HG03045 (cell line): Measurements from ENCODE around the gene SGIP1.

Experiments
- ATAC-seq: cut with Tn5 transposase; IDR thresholded peaks from one replicate; pipeline ENCODE4 v1.9.1; 2021; ENCODE audit warnings: mild to moderate bottlenecking, moderate library complexity; ENCODE audit not compliant: unreplicated experiment

Gene SGIP1

DNA sequence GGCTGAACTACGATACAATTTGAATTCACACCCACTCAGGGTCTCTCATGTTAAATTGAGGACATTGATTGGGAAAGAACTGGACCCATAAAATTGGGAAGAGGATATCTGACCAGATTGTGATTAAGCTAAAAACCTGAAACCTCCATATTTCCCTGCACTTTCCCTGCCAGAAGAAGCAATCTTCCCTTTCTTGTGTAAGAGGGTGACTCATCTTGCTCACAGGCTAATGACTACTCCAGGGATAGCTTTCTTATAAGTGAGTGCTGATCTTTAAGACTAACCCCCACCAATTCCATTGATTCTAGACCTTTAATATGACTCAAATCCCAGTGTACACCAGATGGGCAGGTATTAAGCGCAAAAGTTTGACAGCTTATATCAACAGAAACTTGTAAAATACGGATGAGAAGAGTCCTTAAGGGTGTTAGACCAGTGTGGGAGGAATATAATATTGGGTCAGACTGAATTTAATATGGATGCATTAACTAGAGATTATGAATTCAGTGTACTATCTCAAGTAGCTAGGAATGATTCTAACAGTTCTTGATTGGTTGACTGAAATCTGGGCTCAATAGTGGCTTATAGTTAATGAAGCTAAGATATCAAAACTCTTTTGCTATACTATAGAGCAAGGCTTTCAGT lies 12.1 kb upstream of the SGIP1 start:
- ATAC-seq: no peak

DNA sequence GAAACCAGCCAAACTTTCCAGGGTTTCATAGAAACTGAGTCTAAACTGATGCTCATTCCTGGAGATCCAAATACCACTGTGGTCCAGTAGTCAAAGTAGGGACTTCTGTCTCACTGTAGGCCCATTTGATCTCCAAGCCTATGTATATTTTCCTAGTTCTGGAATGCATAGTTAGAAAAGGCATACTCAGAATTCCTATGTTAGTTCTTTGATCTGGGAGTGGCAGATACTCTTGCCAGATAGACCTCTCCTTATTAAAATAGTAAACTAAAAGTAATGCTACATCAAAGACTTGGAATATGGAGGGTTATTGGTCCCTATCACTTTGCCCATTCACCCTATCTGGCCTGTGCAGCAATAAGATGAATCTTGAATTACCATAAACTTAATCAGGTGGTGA lies 10.4 kb upstream of the SGIP1 start:
- no peak for ATAC-seq

DNA sequence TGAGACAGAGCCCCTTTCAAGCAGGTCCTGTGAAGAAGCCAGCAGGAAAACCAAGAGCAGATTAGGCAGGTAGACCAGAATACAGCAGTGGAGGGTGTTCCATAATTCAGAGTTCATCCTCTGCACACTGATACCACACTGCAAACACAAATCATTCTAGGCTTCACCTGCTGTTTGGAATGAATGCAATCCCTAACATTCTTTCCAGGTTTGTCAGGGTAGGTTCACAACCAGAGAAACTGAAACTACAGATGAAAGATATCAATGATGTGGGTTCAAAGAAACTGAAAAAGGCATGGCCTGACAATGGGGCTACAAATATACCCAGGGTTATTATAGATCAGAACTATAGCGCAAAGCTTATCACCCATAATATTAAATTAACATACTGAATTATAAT lies 8.9 kb upstream of the SGIP1 start:
- ATAC-seq: no peak

DNA sequence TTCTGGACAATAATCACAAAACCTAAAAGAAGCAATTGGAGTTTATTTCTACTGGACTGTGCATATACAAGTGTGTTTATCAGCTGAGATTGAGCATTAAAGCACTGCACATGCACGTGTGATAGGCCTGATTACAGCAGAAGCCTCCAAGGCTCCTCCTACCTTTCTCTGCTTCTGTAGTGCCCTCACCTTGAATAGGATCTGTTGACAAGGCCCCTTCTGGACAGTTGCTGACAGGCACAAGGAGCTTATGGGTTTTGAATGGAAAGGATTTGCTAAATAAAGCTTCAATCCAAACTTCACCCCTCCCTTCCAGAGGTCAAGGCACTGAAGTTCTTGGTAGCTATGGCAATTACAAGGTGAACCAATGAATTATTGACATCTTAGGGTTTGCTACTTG lies 7.9 kb upstream of the SGIP1 start:
- no peak for ATAC-seq

DNA sequence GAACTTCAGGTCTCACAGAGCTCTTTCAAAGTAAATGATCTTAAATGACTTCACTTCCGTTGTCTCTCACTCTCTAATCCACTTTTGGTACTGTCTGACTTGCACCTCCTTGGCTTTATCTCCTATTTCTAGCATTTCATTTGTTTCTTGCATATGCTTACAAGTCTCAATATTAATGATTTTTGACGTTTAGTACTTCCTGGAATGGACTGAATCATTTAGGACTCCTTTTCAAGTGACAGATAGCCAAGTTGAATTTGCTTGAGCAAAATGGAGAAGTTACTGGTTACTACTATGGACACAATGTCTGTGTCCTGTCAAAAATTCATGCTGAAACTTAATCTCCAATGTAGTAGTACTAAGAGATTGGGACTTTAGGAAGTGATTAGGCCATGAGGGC lies 7.0 kb upstream of the SGIP1 start:
- ATAC-seq: no peak

DNA sequence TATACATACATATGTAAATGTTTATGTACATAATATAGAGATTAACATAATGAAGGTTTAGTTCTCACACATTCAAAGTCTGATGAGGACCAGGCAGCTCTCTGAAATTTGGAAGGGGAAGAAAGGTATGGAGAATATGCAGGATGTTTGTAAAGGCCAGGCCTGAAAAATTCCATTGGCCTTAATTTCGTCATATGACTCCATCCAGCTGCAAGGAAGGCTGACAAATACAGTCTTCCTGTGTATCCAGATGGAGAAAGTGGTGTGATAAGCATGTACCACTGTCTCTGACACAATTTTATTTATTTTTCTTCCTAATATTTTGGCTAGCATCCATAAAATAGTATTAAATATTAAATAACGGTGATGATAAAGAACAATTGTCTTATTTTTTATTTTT lies 6.3 kb upstream of the SGIP1 start:
- ATAC-seq: no peak

DNA sequence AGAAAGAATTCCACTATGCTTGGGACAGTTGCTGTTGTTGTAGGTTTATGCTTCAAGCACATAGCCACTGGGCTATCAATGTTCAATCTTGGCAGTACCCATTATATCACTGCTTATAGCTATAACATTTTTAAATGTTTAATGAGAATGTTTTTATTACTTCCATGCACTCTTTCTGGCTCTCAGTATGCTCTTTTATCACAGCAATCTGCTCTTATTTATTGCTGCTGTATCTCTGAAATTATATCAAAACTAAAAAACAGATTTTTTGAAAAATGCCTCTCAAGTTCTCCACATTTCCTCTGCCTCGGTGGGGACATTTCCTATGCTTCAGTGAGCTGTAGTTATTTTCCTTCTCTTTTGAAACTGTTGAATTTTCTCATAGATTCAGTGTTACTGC lies 5.4 kb upstream of the SGIP1 start:
- ATAC-seq: no peak

DNA sequence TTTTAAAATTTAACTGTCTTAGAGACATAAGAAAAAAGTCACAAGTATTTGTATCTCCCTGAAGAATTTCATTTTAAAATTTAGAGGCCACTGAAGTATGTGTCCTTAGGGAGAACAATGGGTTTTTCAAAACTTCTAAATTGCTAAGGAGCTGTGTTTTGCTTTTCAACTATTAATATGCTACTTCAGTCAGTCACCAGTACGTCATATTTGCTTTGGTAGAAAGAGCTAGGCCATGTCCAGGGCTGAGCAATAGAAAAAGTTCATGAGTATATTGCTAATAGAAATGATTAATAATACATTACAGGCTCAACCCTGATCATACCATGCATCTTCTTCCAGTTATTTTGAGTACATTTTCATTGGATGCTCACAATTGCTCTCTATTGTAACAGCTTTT lies 1.7 kb upstream of the SGIP1 start:
- no peak for ATAC-seq

DNA sequence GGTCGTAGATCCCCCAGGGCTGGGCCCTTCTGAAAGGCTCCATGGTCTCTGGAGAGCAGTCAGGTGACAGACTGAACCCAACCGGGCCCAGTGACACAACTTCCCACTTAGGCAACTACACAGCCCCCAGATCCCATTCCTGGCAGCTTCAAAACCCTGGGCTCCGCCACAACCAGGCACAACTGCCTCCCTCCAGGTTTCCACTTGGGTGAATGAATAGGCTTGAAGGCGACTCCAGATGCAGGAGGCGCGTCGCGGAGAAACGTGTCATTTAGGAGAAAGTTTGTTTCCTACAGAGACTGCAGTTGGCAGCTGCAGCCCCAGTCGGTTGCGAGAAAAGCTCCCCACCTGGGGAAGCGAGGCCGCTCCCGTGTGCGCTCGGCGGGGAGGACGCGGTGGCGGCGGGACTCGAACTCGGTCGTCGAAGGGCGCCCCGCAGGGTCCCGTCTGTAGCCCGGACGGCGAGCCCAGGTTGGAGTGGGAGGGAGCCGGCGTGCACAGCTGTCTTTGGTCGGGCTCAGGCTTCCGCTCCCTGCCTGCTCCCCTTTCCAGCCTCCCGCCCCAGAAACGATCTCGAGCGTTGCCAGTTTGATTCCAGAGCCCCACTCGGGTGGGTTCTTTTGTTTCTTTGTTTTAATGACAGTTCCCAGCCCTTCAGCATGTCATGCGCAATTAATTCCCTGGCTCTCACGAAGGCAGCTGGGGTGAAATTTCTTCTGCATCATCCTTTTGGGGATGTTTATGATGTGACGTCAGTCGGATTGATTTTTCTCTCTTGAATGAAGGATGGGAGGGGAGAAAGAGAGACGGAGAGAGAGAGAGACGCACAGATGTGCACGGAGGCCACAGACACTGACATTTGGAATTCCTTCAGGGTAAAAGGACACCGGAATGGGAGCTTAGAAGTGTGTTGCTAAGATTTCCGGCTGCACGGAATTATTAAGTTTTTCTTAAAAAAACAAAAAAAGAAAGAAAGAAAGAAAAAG lies 862 bp upstream of the SGIP1 start:
- no peak for ATAC-seq

DNA sequence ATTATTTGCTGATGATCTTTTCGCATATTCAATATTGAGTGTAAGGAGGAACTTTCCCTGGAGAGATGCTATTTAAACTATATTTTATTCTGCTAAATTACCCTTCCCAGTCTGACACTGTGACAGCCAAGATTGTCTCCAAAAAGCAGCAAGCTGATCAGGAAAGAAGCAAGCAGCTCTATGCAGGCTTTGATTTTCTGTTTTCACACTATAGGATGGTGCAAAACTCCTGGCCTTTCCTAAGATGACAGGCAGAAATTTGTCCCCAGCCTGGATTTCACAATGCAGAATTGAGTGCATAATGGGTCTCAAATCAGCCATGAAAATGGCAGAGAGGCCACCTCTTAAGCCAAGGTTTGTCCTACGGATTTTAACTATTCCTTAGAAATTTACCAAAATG lies 1.1 kb downstream of the SGIP1 start:
- no peak for ATAC-seq

DNA sequence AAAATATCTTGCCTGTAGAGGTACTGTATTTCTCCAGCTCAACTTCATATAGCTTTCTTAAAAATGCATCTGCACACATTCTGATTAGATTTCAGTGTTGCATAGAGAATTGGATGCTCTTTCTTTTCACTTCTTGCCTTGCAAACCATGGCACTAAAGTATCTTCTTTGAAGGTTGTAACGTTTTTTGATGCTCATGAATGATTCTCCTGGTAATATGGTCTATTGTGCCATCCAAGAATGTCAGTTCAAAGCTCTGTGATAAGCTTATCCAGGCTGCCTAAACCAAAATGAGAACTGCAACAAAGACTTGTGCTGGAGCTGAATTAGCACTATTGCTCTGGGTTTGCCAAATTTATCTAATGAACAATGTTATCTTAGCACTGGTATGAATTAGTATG lies 1.9 kb downstream of the SGIP1 start:
- ATAC-seq: no peak

DNA sequence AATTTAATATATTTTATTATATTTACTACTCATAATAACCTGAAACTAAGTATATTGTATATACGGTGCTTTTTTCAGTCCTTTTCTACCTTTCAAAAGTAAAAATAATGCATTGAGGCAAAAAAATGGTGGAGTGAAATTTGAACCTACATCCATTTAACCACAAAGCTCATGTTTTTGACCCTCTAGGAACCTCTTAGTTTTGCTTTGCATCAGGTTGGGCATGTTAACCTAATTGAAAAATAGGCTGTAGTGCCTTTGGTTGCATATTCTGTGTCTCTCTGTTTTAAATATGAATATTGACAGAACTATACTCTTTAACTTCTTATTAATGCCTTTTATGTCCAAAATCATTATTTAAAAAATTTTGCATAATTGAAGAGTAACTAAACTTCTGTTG lies 3.8 kb downstream of the SGIP1 start:
- ATAC-seq: no peak

DNA sequence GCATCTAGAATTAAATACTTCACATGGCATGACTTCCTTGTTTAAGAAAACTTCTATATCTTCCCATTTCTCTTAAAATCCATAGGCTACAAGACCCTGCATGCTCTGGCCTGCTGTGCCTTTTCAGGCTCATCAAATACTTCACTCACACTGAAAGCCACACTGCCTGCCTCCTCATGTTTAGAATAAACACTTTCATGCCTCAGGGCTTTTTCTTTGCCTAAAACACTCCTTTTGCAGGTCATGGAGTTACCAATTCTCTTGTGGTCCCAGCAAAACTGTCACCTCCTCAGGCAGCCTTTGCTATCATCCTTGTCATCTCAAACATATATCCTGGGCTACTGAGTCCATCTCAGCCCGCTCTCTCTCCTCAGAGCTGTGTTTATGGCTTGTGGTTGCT lies 5.5 kb downstream of the SGIP1 start:
- no peak for ATAC-seq

DNA sequence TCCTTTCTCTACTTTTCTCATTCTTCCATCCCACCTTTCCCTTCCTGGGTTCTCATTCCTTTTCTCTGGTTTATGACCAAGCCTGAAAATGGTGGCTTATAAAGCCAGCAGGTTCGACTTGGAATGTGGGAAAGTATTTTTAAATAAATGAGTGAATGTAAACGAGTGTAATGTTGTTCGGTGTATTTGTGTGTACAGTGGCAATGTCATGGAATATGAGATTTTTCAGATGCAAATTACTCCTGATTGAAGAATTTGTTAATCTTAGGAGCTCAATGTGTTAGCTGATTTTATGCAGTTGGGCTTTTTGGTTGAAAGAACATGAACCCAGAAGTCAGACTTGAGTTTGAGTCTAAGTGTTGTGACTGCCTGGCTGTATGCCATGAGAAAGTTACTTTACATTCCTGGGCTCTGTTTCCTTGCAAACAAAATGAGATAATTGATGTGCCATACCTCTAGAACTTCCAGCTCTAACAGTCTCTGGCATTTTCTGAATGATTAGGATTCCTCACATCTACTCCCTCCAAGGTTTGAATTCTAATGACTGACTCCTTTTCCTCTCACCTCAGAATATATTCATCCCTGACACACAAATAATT lies 6.6 kb downstream of the SGIP1 start:
- ATAC-seq: no peak

DNA sequence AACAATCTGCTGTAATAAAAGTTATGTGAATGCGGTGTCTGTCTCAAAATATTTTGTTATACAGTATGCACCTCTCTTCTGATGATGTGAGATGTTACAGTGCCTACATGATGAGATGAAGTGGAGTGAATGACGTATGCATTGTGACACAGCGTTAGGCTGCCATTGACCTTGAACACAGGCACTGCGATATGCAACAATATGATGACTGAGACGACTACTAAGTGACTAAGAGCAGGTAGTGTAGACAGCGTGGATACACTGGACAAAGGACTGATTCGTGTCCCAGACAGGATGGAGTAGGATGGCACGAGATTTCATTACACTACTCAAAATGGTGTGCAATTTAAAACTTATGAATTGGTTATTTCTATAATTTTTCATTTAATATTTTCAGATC lies 8.4 kb downstream of the SGIP1 start:
- ATAC-seq: no peak

DNA sequence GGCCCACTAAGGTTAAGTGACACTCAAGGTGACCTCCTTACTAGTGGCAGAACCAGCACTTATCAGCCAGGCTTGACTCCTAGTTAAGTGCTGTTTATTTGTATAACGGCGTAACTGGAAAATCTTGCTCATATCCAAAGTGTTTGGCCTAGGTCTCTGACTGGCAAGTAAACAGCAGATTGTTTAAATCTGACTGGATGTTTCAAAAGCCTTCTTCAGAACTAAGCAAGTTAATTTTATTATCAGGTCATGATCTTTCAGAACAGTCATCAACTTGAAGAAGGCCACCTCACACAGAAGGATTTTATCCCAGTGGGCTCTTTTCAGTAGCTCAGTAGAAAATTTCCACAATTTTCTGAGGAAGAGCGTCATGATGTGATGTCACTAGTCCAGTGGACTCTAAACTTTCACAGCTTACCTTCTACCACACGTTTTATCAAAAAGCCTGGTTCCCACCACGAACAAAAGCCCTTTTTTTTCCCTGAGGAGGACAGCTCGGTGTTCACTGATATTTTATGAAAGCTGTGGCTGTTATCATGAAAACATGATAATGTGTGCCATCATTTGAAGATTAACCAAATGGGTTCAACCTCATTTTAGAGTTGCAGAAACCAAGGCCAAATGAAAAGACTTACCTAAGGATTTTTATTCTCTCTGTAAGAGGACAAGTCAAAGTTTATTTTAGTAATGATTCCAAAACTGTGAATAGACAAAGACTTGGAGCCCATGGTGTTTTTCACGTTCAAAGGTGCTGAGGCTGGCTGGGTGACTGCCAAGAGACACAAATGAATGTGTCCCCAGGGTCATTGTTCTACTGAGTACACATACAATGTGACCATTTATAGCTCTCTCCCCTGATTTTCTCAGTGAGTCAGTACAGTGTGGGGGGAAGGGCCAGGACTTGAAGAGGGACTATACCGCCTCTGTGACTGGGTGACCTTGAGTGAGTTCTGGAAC lies 9.1 kb downstream of the SGIP1 start:
- ATAC-seq: no peak

DNA sequence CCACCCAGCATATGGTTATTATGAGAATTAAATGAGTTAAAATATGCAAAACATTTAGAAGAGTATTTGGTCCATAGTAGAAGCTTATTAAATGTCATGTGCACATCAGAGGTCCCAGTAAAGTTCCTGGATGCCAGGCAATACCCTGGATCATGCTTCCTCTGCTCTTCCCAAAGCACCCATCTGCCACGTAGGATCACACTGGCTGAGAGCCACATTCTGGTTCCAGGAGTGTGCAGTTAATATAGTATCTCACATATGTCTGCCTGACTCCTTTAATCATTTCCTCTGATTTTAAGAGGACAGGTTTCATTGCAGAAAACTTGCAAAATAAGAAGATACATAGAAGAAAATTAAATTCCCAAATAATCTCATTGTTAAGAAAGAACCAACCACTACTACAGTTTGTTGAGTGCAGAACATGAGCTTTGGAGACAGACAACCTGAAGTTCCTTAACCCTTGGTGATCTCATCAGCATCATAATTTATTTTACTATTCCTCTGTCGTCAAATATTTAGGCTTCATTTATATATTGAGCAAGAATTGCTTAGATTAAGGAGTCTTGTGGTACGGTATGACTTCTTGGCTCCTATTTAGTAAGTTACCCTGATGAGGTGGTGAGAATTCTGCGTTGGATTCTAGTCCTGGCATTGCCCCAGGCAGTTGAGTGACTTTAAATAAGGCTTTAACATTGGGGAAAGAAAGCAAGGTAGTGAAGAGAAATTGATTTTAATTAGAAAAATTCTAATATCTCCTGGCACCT lies 12.3 kb downstream of the SGIP1 start:
- ATAC-seq: no peak

DNA sequence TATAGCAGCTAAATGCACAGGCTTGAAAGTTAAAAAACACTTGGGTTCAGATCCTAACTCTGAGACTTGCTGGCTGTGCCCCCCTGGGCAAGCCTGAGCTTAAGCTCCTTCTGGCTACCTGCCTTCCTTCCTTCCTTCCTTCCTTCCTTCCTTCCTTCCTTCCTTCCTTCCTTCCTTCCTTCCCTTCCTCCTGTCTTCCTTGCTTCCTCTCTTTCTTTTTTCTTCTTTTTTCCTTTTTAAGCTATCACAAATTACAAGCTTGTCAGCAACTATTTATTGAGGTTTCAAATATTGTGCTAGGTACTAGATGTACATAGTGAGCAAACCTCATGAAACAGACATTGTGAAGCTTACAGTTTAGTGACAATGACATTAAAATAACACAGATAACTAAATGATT lies 15.1 kb downstream of the SGIP1 start:
- ATAC-seq: no peak

DNA sequence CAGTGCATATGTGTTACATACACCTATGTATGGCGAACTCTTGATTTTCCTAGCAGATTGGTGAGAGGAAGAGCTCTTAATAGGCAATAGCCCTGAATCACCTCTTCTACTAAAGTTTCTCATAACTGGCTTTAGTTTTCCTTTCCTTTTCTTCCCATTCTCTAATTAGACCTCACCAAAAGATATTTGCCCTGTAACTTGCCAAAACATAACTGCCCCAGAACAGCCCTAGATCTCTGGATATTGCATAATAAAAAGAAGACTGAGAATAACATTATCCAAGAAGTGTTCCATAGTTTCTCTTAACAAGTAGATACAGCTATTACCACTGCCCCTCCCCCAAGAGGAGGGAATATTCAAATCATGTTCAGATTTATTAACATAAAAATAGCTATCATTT lies 16.3 kb downstream of the SGIP1 start:
- ATAC-seq: no peak

DNA sequence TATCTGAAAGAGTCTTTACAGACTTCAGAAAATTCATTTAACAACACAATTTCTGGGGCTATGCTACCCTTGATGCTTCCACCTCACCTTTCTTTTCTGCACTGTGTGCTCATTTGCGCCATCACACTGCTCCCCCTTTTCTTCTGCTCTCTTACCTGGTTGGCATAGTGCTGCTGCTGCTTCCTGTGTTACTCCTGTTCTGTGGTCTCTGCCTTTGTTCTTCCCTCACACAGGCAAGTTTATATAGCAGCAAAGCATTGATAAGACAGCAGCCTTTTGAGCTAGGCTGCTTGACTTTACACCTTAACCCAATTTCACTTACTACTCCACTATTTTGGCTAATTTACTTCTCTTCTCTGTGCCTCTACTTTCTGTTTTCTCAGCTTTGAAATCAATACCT lies 18.3 kb downstream of the SGIP1 start:
- no peak for ATAC-seq
